OCI-LY1 (cell line): ENCODE data around the gene ERBB4.

Experiments used
- CTCF ChIP-seq: fragments of 200-600 bp; sonication (generic), shearing (Covaris generic); IDR thresholded peaks from 2 replicates; pipeline ENCODE4 v1.5.1; 2017; ENCODE audit warnings: mild to moderate bottlenecking, antibody characterized with exemption, low read length, moderate library complexity, mixed read lengths
- EZH2 ChIP-seq: fragments of 200-600 bp; sonication (generic), shearing (Covaris generic); IDR thresholded peaks from 2 replicates; pipeline ENCODE4 v1.8.0; 2017; ENCODE audit warnings: borderline replicate concordance, mixed run types, mild to moderate bottlenecking, antibody characterized with exemption, low read length, moderate library complexity, mixed read lengths

- TF ChIP-seq CTCF (no peak), EZH2 (no peak)
Observed at GRCh38 chr2:212534336-212534735, 4.3 kb downstream of the ERBB4 start.
